22Rv1 (cell line): ENCODE results near the gene TGM2.

Source experiments
- ZFX ChIP-seq: fragments of 450-650 bp; IDR thresholded peaks from 2 replicates; pipeline ENCODE4 v1.6.1; 2017; ENCODE audit warnings: antibody characterized with exemption, borderline replicate concordance
- TF ChIP-seq, protein P1 (sequence below): fragments of 450-650 bp; IDR thresholded peaks from 2 replicates; pipeline ENCODE4 v1.5.1; 2017; ENCODE audit warnings: mild to moderate bottlenecking

DNA sequence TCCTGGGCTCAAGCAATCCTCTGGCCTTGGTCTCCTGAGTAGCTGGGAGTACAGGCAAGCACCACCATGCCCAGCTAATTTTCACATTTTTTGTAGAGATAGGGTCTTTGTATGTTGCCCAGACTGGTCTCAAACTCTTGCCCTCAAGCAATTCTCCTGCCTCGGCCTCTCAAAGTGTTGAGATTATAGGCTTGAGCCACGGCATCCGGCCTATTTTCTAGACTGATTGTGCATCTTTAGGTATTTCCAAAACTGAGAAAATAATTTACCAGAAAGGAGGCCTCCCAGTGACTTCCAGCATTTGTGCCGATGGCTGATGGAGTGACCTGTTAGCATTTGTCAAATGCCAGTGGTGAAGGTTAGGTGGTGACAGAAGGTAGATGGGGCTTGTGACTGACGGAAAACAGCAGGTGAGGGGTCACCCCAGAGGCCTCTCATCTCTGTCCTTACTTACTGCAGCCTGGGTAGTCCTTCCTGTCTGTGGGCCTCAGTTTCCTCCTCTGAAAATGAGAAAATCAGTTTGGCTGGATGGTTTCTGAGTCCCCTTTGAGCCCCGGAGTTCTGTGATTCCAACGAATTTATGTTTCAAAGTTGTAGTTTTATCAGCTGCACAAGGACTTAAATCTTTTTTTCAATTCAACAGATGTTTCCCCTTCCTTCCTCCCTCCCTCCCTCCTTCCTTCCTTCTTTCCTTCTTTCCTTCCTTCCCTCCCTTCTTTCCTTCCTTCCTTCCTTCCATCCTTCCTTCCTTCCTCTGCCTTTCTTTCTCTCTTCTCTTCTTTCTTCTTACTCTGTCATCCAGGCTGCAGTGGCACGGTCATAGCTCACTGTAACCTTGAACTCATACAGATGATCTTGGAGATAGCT is 53.5 kb downstream of the TGM2 start:
- TF ChIP-seq, protein P1, sequence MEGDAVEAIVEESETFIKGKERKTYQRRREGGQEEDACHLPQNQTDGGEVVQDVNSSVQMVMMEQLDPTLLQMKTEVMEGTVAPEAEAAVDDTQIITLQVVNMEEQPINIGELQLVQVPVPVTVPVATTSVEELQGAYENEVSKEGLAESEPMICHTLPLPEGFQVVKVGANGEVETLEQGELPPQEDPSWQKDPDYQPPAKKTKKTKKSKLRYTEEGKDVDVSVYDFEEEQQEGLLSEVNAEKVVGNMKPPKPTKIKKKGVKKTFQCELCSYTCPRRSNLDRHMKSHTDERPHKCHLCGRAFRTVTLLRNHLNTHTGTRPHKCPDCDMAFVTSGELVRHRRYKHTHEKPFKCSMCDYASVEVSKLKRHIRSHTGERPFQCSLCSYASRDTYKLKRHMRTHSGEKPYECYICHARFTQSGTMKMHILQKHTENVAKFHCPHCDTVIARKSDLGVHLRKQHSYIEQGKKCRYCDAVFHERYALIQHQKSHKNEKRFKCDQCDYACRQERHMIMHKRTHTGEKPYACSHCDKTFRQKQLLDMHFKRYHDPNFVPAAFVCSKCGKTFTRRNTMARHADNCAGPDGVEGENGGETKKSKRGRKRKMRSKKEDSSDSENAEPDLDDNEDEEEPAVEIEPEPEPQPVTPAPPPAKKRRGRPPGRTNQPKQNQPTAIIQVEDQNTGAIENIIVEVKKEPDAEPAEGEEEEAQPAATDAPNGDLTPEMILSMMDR: no peak
- no peak for TF ChIP-seq ZFX
